Right lobe of liver (tissue), 4 donors: Measurements from ENCODE around the gene ATG14.

Experiments
- CTCF ChIP-seq, 4 donors: fragments of 200-600 bp in 3 of 4; fragments of 450-650 bp in 1 of 4; IDR thresholded peaks; one replicate each; pipeline versions ENCODE4 v1.5.1 to v1.8.0; 2016 to 2022; ENCODE audit warnings: antibody characterized with exemption in 4 of 4, mild to moderate bottlenecking in 2 of 4
- POLR2A ChIP-seq: fragments of 450-650 bp; IDR thresholded peaks from one replicate; pipeline ENCODE4 v1.6.1; 2017; ENCODE audit warnings: antibody characterized with exemption, mild to moderate bottlenecking
- donor health status: DM: no; HTN: no; CAD: no.
- donor health status: DM: no; HTN: no; CAD: no.
- donor health status: DM: no; HTN: yes; CAD: no.

- no peak for TF ChIP-seq CTCF (IDR thresholded peaks at IDR 0.05)
- no peak for TF ChIP-seq POLR2A
Measured at GRCh38 chr14:55347748-55348147, 63.9 kb downstream of the ATG14 start.
